HG02571 (cell line): ENCODE data around the gene FOXA3.
A peak's percentile ranks its signal among the peaks of the same experiment; 100 is the strongest.

Experiments
- ATAC-seq: cut with Tn5 transposase; IDR thresholded peaks from one replicate; pipeline ENCODE4 v1.9.1; 2021; ENCODE audit warnings: mild to moderate bottlenecking, moderate library complexity; ENCODE audit not compliant: unreplicated experiment

Gene FOXA3

GRCh38 chr19:45872095-45872919, 8.2 kb downstream of the FOXA3 start:
- ATAC-seq = no peak

- no peak for ATAC-seq
These were observed 9.2 kb downstream of the FOXA3 start for GRCh38 chr19:45873219-45873772.

GRCh38 chr19:45874620-45874966, 10.5 kb downstream of the FOXA3 start:
- no peak for ATAC-seq

GRCh38 chr19:45876161-45876410, 12.0 kb downstream of the FOXA3 start:
- ATAC-seq = no peak

GRCh38 chr19:45876411-45877197, 12.5 kb downstream of the FOXA3 start:
- no peak for ATAC-seq

- no peak for ATAC-seq
These were observed 14.1 kb downstream of the FOXA3 start for GRCh38 chr19:45878043-45878794.

- no peak for ATAC-seq
These were observed 14.9 kb downstream of the FOXA3 start for GRCh38 chr19:45879055-45879454.

GRCh38 chr19:45879971-45880370, 15.8 kb downstream of the FOXA3 start:
- ATAC-seq = no peak

GRCh38 chr19:45881082-45881908, 17.2 kb downstream of the FOXA3 start:
- ATAC-seq = no peak

GRCh38 chr19:45881909-45882528, 17.9 kb downstream of the FOXA3 start:
- ATAC-seq = no peak

- ATAC-seq = no peak
These were observed 18.8 kb downstream of the FOXA3 start for GRCh38 chr19:45882652-45883585.

GRCh38 chr19:45883586-45883880, 19.4 kb downstream of the FOXA3 start:
- ATAC-seq = no peak

- no peak for ATAC-seq
These were observed 20.0 kb downstream of the FOXA3 start for GRCh38 chr19:45883881-45884681.

GRCh38 chr19:45884682-45885555, 20.8 kb downstream of the FOXA3 start:
- ATAC-seq = no peak

- ATAC-seq = peak; percentile 47
These were observed 21.7 kb downstream of the FOXA3 start, which contains the start of gene IRF2BP1 for GRCh38 chr19:45885556-45886426. IRF2BP1 (minus strand) TSS chr19:45886141; CDS start chr19:45885774, 367 bp downstream.

GRCh38 chr19:45886427-45887199, 22.5 kb downstream of the FOXA3 start:
- ATAC-seq = peak; percentile 43
